Tibial nerve (tissue), 4 donors: ENCODE measurements around the gene ZNF699.
"Not testable (repeated sequence)": the region's sequence is repeated elsewhere in the genome, so short reads cannot be mapped to it uniquely, and the experiment has no call there.

Experiments
- CTCF ChIP-seq, 5 experiments: fragments of 200-600 bp in 3 of 5; fragments of 450-650 bp in 2 of 5; sonication (generic) in 3 of 5; IDR thresholded peaks; one replicate each; pipeline ENCODE4 v1.5.1; 2016 to 2019; ENCODE audit warnings: antibody characterized with exemption in 5 of 5, mild to moderate bottlenecking in 3 of 5, moderate library complexity in 2 of 5
- EP300 ChIP-seq, 2 donors: sonication (generic); formaldehyde crosslinking; IDR thresholded peaks; one replicate each; pipeline ENCODE4 v1.6.1; 2017; ENCODE audit warnings: antibody characterized with exemption in 2 of 2, mild to moderate bottlenecking in 1 of 2
- POLR2A ChIP-seq, 2 donors: fragments of 450-650 bp; IDR thresholded peaks; one replicate each; pipeline ENCODE4 v1.6.1; 2017; ENCODE audit warnings: antibody characterized with exemption in 2 of 2, mild to moderate bottlenecking in 2 of 2, moderate library complexity in 2 of 2

GRCh38 chr19:9321756-9322155 is 12.1 kb upstream of the ZNF699 start:
- TF ChIP-seq POLR2A, CTCF, EP300 (IDR thresholded peaks at IDR 0.05): not testable (repeated sequence)
